ENCODE results near the gene MIXL1. TPM values are rescaled to one million over a fixed set of nuclear protein-coding genes. Genes with fewer than 3 reads are reported as not detected.

Gene MIXL1
- total RNA-seq, 4 donors from 2014 or later: not detected

DNA sequence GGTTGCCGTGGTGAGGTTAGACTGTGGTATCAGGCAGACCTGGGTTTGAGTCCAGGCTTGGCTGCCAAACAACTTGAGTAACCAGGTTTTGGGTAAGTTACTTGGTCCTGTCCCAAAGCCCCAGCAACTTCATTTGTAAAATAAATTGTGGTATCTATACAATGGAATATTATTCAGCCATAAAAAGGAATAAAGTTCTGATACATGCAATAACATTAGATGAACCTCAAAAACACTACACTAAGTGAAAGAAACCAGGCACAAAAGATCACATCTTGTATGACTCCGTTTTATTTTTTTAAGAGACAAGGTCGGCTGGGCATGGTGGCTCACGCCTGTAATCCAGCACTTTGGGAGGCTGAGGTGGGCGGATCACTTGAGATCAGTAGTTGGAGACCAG is 16.4 kb upstream of the MIXL1 start:
- TF ChIP-seq, protein P1, sequence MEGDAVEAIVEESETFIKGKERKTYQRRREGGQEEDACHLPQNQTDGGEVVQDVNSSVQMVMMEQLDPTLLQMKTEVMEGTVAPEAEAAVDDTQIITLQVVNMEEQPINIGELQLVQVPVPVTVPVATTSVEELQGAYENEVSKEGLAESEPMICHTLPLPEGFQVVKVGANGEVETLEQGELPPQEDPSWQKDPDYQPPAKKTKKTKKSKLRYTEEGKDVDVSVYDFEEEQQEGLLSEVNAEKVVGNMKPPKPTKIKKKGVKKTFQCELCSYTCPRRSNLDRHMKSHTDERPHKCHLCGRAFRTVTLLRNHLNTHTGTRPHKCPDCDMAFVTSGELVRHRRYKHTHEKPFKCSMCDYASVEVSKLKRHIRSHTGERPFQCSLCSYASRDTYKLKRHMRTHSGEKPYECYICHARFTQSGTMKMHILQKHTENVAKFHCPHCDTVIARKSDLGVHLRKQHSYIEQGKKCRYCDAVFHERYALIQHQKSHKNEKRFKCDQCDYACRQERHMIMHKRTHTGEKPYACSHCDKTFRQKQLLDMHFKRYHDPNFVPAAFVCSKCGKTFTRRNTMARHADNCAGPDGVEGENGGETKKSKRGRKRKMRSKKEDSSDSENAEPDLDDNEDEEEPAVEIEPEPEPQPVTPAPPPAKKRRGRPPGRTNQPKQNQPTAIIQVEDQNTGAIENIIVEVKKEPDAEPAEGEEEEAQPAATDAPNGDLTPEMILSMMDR (IDR thresholded peaks at IDR 0.05): no peak
- TF ChIP-seq POLR2A (IDR thresholded peaks at IDR 0.05): no peak

DNA sequence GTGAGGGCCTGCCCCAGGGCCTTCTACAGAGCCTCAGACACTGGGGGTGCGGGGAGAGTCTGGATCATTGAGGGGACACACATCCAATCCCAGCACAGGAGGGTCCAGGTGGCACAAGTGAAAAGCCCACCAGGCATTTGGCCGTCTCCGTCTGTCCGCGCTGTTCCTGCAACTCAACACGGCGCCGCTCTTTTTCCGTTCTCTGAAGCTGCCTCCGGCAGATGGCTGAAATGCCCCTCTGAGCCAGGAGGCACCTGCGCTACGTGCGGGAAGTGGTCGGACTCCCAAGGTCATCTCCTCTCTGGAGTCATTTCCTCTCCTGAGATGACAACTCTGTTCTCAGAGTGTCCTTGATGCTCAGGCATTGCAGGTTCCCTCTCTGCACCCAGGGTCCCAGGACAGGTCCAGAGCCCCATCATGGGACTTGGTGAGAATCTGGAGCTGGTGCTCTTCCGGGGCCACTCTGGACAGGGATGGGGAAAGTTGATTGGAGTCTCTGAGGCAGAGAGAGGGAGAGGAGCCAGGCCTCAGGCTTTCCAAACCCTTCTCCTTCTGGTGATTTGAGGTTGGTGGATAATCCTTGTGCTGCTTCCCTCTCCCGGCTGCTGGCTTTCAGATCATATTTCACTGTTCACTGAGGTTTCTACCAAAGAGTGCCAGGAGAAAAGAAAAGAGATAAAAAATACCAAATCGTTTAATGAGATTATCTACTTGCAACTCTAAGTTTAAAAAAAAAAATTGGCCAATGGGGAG is 14.0 kb upstream of the MIXL1 start:
- Histone ChIP-seq H3K36me3 (no peaks in the 10 kb centered on the region), H3K4me3 (no peak overlapping the region), H3K27me3 (no peaks in the 10 kb centered on the region), H3K9me3 (no peaks in the 10 kb centered on the region), H3K4me1 (no peaks in the 10 kb centered on the region), H3K27ac (no peak overlapping the region)
- no peak for TF ChIP-seq POLR2A (IDR thresholded peaks at IDR 0.05)
- TF ChIP-seq, protein P1 (IDR thresholded peaks at IDR 0.05): no peak
- DNase-seq: no peak

More for the DNA sequence above, 16.4 kb upstream of the MIXL1 start:
- H3K27ac ChIP-seq: no peak overlapping the region
- no peaks in the 10 kb centered on the region for H3K36me3 ChIP-seq
- H3K4me3 ChIP-seq: no peak overlapping the region
- no peaks in the 10 kb centered on the region for H3K4me1 ChIP-seq
- no peaks in the 10 kb centered on the region for H3K9me3 ChIP-seq
- H3K27me3 ChIP-seq: no peaks in the 10 kb centered on the region
- DNase-seq: no peak

DNA sequence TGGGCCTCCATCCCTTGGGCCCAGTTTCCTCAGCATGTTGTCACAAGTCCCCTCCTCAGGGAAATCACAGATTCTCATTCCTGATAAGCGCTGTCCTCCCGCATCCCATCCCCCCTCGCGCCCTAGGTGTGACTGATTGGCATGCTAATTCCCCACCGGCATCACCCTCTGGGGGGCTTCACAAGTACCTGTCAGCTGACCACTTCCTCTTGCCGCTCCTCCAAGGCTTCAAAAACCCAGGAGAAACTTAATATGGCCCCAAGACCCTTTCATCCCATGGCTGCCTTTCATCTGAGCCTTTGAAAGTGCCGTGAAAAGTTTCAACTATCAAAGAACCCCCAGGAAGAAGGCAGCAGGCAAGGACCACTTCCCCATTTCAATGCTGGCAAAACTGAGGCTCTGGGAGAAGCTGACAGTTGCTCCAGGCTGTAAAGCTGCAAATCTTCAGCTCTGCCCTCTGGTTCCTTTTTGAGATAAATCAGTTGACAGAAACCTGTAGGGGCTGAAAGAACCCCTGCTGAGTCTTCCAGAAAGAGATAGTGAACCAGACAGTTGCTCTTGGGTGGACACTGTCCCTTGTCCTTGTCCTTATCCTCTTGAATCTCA is 12.8 kb upstream of the MIXL1 start:
- H3K27me3 ChIP-seq: no peaks in the 10 kb centered on the region
- no peaks in the 10 kb centered on the region for H3K9me3 ChIP-seq
- H3K4me3 ChIP-seq: no peak overlapping the region
- H3K4me1 ChIP-seq: no peaks in the 10 kb centered on the region
- no peak for DNase-seq
- H3K36me3 ChIP-seq: no peaks in the 10 kb centered on the region
- TF ChIP-seq, protein P1 (IDR thresholded peaks at IDR 0.05): no peak
- TF ChIP-seq POLR2A (IDR thresholded peaks at IDR 0.05): no peak
- no peak overlapping the region for H3K27ac ChIP-seq

GRCh38 chr1:226211181-226211821 is 12.2 kb upstream of the MIXL1 start:
- Histone ChIP-seq H3K4me1 (no peaks in the 10 kb centered on the region), H3K9me3 (no peaks in the 10 kb centered on the region), H3K27me3 (no peaks in the 10 kb centered on the region), H3K4me3 (no peak overlapping the region), H3K36me3 (no peaks in the 10 kb centered on the region), H3K27ac (no peak overlapping the region)
- TF ChIP-seq, protein P1 (IDR thresholded peaks at IDR 0.05): no peak
- no peak for TF ChIP-seq POLR2A (IDR thresholded peaks at IDR 0.05)
- no peak for DNase-seq

DNA sequence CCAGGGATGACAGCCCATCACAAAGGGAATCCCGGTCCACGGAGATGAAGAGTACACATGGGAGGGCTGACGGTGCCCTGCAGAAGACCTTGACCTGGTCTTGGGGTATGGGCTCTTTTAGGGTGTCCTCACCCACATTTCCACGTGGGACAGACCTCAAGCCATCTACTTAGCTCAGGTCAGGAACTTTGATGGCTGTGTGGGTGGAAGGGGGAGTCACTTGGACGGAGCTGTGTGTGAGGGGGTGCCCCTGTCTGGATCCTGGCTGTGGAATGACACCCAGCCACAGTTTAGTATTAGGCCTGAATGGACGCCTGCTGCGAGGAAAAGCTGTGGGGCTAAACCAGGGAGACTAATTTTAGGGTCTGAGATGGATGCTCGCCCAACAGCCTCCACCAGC is 10.9 kb upstream of the MIXL1 start:
- H3K27me3 ChIP-seq: no peaks in the 10 kb centered on the region
- no peaks in the 10 kb centered on the region for H3K36me3 ChIP-seq
- no peaks in the 10 kb centered on the region for H3K4me1 ChIP-seq
- H3K4me3 ChIP-seq: no peak overlapping the region
- H3K27ac ChIP-seq: no peak overlapping the region
- H3K9me3 ChIP-seq: no peaks in the 10 kb centered on the region
- TF ChIP-seq POLR2A (IDR thresholded peaks at IDR 0.05): no peak
- TF ChIP-seq, protein P1 (IDR thresholded peaks at IDR 0.05): no peak
- DNase-seq: no peak
